COLO668 (cell line): ENCODE data around the gene TIGD3.

Source experiments
- DNase-seq: peaks from one replicate; lab custom pipeline; 2025; ENCODE audit not compliant: unreplicated experiment; lab: John Stamatoyannopoulos, UW

TIGD3 gene

DNA sequence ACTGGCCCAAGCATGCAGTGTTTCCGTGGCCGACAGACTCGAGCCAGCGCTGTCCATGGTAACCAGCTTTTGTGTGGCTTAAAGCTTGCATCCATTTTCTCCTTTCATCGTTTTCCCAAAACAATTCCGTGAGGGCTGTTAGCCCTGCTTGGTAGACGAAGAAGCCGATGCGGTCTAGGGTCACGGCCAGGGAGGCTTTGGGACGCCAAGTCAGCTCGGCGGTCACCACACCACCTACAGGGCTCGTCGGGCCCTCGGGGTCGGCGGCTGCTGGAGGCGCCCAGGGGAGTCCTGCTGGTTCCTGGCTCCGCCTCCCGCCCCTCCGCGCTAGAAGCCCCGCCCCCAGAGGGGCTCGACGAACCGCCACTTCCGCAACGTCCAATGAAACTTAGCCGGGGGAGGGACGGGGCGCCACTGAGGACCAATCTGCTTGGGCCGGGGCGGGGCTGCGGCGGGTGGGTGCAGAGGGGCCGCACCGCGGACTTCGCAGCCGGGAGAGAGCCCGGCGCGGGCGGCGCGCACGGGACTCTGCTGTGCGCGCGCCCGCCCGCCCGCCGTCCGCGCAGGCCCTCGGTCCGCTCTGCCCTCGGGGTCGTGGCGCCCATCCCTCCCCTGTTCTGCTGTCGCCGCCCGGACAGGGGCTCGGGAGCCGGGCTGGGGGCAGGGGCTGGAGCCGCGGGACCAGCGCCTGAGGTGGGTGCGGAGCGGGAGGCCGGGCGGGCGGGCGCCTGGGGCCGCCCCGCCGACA is at the start of gene TIGD3:
TSS of gene TIGD3 (plus strand) at position 487 of the 748 bp plus-strand sequence. CDS start 1,058 bp downstream, outside the sequence.
- DNase-seq: peak; percentile 98

DNA sequence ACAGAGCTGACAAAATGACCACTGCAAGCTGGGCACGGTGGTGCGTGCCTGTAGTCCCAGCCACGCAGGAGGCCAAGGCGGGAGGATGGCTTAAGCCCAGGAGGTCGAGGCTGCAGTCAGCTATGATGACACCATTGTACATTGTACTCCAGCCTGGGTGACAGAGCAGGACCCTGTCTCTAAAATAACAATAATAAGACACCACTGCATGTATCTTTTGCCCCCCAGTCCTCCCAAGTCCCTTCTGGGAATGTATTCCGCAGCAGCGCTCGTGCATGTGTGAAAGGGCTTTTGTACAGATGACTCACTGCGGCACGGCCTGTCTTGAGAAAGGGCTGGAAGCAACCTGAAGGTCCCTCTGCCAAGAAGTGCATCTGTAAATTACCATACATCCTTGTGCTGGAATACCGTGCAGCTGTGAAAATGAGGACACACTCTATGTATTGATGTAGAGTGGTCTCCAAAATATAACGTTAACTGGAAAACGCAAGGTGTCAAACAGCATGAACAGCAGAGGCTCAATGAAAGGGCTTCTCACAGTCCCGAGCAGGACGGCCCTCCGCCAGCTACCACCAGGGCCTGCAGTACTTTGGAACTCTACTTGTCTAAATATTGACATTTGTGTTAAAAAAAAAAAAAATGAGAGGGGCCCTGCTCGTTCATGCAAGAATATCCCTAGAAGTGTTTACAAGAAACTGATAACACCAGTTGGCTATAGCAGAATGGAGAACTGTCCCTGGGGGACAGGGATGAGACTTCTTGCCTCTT is 48.9 kb upstream of the TIGD3 start:
- DNase-seq: no peak

DNA sequence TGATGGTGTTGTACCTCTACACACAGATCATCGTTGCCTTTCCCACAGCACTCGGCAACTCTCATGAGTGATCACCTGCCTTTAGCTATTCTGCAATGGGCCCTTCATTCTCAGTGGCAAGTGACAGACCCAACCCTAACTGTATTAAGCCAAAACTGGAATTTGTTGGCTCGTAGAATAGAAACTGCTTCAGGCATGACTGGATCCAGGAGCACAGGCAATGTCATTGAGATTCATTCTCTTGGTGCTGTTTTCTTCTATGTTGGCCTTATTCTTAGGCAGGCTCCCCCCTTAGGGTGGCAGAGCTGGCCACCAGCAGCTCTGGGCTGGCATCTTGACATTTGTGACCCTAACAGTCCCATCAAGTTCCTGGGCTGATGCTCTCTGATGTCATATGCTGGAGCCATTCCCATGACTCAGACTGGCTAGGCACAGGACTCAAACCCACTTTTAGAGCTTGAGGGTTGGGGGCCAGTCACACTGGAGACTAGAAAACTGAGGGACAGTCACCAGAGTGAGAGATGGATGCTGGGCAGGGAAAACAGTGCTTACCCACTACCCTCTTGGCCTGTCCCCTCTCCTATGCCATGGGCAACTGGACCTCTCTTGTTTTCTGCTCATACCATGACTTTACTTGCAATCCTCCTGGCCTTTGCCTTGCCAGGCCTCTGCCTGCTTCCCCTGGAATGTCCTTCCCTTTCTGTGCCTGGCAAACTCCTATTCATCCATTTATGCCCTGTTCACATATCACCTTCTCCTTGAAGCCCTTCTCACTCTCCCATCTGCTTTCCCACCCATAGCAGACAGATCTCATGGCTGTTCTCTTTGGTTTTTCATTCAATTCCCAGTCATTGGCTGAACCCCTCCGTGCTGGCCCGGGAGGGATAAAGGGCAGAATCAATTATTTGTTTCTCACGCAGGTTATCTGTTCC is 47.0 kb upstream of the TIGD3 start:
- DNase-seq: no peak

- peak; percentile 31 for DNase-seq
These were observed 46.2 kb upstream of the TIGD3 start for GRCh38 chr11:65308281-65308891.

DNA sequence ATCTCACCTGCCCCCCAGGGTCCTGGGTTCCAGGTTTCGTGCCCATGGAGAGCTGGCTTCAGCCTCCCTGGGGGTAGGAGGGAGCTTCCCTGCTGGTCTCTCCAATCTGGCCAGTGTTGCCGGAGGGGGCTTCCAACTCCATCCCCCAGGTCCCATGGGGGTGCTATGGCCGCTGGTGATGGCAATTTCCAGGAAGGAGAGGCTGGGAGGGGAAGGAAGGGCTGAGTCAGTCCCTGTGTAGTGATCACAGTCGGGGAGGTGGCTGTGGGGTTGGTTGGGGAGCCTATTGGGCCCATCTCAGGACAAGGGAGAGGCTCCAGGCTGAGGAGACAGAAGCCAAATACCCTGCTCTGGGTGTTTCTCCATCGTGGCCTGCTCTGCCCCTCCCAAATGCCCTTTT is 45.5 kb upstream of the TIGD3 start:
- DNase-seq: no peak

- peak; percentile 7 for DNase-seq
These were observed 44.3 kb upstream of the TIGD3 start for GRCh38 chr11:65310215-65310614.

- DNase-seq: no peak
These were observed 43.8 kb upstream of the TIGD3 start for GRCh38 chr11:65310736-65311135.

DNA sequence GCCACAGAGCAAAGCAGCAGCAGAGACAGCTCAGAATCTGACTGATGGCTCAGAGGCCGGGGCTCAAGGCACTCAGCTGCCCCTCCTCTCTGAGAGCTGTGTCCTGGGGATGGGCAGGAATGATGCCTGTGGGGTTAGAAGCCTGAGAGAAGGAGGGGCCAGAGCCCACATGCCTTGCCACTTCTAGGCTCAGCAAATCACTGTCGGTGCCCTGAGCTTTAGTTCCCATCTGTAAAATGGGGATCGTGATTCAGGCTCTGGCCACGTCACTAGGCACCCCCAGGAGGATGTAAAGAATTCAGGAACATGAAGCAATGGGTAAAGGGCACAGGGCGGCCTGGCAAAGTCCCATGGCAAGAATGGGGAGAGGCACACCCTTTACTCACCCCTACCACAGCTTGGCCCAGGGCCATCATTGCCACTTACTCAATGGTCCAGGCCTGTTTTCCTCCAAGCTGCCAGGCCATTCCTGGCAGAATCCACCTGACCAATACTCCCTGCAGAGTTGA is 43.3 kb upstream of the TIGD3 start:
- no peak for DNase-seq

GRCh38 chr11:65314501-65315203 is 39.9 kb upstream of the TIGD3 start, which contains the start of gene CDC42EP2:
Gene CDC42EP2, plus strand, starts transcription at chr11:65314866. Its CDS starts 6,033 bp downstream, at chr11:65320899.
- DNase-seq: peak; percentile 83

DNA sequence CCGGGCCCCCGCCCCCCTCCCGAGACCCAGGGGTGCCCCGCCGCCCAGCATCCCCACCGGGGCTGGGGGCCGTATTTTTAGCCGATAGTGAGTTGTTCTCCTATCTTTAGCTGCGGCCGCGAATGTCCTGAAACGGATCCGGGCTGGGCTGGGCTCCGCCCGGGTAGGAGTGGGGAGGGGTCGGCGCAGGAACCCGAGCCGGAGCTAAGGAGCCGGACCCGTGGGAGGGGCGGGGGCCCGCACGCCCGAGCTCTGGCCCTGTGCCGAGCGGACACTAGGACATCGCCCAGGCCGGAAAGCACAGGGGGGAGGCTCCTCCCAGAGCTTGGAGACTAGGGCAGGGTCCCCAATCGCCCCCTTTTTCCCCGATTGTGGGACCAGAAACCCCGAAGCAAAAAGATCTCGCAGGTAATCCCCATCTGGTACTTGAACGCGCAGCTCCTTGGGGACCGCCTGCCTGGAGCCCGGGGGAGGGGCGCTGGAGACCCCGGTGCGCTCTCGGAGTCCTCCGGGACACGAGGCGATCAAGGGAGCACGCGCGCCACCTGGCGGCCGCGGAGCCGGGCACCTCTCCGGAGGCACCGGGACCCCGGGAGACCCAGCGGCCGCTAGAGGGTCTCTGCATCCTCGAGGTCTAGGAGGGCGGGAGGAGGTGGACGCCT is 39.2 kb upstream of the TIGD3 start:
- peak; percentile 73 for DNase-seq

GRCh38 chr11:65315866-65316226 is 38.7 kb upstream of the TIGD3 start:
- DNase-seq: no peak

- no peak for DNase-seq
These were observed 38.1 kb upstream of the TIGD3 start for GRCh38 chr11:65316227-65317024.

- DNase-seq: peak; percentile 43
These were observed 37.3 kb upstream of the TIGD3 start for GRCh38 chr11:65317025-65317786.

DNA sequence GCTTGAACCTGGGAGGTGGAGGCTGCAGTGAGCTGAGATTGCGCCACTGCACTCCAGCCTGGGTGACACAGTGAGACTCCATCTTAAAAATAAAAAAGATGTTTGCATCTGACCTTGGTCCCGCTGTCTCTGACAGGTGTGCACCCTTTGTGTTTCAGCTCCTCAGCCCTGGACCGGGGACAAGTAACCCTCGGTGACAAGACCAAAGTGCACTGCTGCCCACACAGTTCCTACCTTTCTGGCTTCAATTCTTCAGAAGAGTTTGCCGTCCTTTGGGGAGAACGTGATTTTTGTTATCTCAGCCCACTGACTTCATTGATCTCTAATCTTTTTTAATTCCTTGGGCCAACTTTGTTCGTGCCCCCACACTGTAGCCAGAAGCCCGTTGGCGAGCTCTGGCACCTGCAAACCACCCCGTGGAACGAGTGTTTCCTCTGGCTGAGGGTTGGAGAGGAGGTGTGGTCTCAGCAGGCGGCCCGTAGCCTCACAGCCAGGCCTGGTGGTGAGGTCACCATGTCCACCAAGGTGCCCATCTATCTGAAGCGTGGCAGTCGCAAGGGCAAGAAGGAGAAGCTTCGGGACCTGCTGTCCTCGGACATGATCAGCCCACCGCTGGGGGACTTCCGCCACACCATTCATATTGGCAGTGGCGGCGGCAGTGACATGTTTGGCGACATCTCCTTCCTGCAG is 34.0 kb upstream of the TIGD3 start:
- no peak for DNase-seq

DNA sequence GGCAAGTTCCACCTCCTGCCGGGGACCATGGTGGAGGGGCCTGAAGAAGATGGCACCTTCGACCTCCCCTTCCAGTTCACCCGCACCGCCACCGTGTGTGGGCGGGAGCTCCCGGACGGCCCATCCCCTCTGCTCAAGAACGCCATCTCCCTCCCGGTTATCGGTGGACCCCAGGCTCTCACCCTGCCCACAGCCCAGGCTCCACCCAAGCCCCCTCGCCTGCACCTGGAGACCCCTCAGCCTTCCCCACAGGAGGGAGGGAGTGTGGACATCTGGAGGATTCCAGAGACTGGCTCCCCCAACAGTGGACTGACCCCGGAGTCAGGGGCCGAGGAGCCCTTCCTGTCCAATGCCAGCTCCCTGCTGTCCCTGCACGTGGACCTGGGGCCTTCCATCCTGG is 33.5 kb upstream of the TIGD3 start:
- DNase-seq: no peak

- no peak for DNase-seq
These were observed 32.6 kb upstream of the TIGD3 start for GRCh38 chr11:65321828-65322485.

- no peak for DNase-seq
These were observed 30.7 kb upstream of the TIGD3 start for GRCh38 chr11:65323813-65324212.
